ENCODE measurements around the gene MASTL.

DNA sequence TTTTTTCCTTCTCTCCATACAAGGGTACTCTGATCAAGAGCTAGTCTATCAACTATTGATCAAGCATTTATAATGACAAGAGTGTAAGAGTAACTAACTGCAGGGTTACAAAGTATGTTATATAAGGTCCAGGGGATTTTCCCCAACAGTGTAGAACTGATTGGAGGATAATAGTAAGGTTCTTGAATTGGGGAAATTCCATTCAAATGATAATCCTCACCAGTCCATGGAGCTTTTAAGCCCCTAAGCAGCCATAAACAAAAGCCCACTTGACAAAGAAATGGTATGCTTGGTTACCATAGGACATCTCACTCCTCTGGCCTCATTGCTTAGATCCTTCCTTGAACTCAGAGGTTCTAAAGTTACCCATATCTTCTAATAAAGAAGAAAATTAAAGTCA, 9.2 kb upstream of the MASTL start:
- TF ChIP-seq POLR2A (IDR thresholded peaks at IDR 0.05), result no peak
- TF ChIP-seq, protein P1, sequence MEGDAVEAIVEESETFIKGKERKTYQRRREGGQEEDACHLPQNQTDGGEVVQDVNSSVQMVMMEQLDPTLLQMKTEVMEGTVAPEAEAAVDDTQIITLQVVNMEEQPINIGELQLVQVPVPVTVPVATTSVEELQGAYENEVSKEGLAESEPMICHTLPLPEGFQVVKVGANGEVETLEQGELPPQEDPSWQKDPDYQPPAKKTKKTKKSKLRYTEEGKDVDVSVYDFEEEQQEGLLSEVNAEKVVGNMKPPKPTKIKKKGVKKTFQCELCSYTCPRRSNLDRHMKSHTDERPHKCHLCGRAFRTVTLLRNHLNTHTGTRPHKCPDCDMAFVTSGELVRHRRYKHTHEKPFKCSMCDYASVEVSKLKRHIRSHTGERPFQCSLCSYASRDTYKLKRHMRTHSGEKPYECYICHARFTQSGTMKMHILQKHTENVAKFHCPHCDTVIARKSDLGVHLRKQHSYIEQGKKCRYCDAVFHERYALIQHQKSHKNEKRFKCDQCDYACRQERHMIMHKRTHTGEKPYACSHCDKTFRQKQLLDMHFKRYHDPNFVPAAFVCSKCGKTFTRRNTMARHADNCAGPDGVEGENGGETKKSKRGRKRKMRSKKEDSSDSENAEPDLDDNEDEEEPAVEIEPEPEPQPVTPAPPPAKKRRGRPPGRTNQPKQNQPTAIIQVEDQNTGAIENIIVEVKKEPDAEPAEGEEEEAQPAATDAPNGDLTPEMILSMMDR (IDR thresholded peaks at IDR 0.05), result no peak

Measured in adrenal gland (tissue), 5 donors.